A549 (cell line): ENCODE data around the gene UBAC1. TPM values are rescaled to one million over a fixed set of nuclear protein-coding genes. Genes with fewer than 3 reads are reported as not detected.

Experiments used
- ATAC-seq, 2 experiments: fragments of 200-7000 bp in 1 of 2; fragments of >200 bp in 1 of 2; cut with Nextera tagmentation in 1 of 2; cut with Tn5 transposase in 1 of 2; 3 replicates each; pipeline versions ENCODE4 v1.8.0 to v1.9.1; 2018 to 2020; ENCODE audit warnings: mild to moderate bottlenecking in 1 of 2, moderate library complexity in 1 of 2
- CTCF ChIA-PET: fragments of 300-600 bp; sonication (Branson Sonifier 250); formaldehyde crosslinking; extraction: SDS; loops from one replicate; lab custom pipeline; 2021; ENCODE audit warnings: antibody characterized with exemption, inconsistent platforms; lab: Yijun Ruan, JAX
- POLR2A ChIA-PET: fragments of 350-600 bp; formaldehyde crosslinking; extraction: SDS; loops from one replicate; lab custom pipeline; 2021; ENCODE audit warnings: antibody characterized with exemption, inconsistent platforms; lab: Yijun Ruan, JAX
- DNase-seq, 2 experiments: peaks; one replicate each; pipeline versions ENCODE4 v3.0.0 to v3.0.0-alpha.2; 2011 to 2016; ENCODE audit warnings: low read depth in 1 of 2, low spot score in 1 of 2
- FAIRE-seq: peaks from 2 replicates; lab custom pipeline; 2011; peaks lifted over from hg19 to GRCh38; lab: Jason Lieb, UNC
- H3K27ac ChIP-seq, 2 experiments: fragments of >200 bp; sonication (Bioruptor Twin); formaldehyde crosslinking; 3 replicates each; pipeline ENCODE4 v1.5.1; 2016 to 2017
- H3K4me1 ChIP-seq: fragments of >200 bp; sonication (Bioruptor Twin); formaldehyde crosslinking; 3 replicates; pipeline ENCODE4 v1.6.1; 2016
- H3K4me2 ChIP-seq: fragments of >200 bp; sonication (Bioruptor Twin); formaldehyde crosslinking; 3 replicates; pipeline ENCODE4 v1.6.1; 2016
- H3K4me3 ChIP-seq: fragments of >200 bp; sonication (Bioruptor Twin); formaldehyde crosslinking; 3 replicates; pipeline ENCODE4 v1.5.1; 2016
- H3K9me3 ChIP-seq: fragments of >200 bp; sonication (Bioruptor Twin); formaldehyde crosslinking; 3 replicates; pipeline ENCODE4 v1.6.1; 2016
- E2F6 ChIP-seq: IDR thresholded peaks from 2 replicates; pipeline ENCODE4 v1.6.1; 2012; ENCODE audit warnings: low read depth, borderline replicate concordance
- ESRRA ChIP-seq: fragments of 150-350 bp; IDR thresholded peaks from 2 replicates; pipeline ENCODE4 v1.6.1; 2014; ENCODE audit warnings: mild to moderate bottlenecking, low read length, borderline replicate concordance
- FOSL2 ChIP-seq, 2 experiments: fragments of 450-650 bp in 1 of 2; fragments of >200 bp in 1 of 2; sonication (Bioruptor Twin) in 1 of 2; formaldehyde crosslinking; IDR thresholded peaks; 2 replicates each; pipeline versions ENCODE4 v1.5.0 to v1.6.1; 2016 to 2020; ENCODE audit warnings: mild to moderate bottlenecking in 1 of 2, moderate library complexity in 1 of 2
- HDAC2 ChIP-seq: fragments of 200-600 bp; sonication (generic); IDR thresholded peaks from 2 replicates; pipeline ENCODE4 v1.6.1; 2016
- HOXB13 ChIP-seq: fragments of 250-450 bp; sonication (Bioruptor Pico); IDR thresholded peaks from 2 replicates; pipeline ENCODE4 v1.5.0; 2020; ENCODE audit warnings: low read depth, mild to moderate bottlenecking, moderate library complexity
- MAX ChIP-seq: IDR thresholded peaks from 2 replicates; pipeline ENCODE4 v1.6.1; 2012
- PHF8 ChIP-seq: fragments of 200-600 bp; sonication (generic); IDR thresholded peaks from 2 replicates; pipeline ENCODE4 v1.6.1; 2016; ENCODE audit warnings: low read depth, mild to moderate bottlenecking, antibody characterized with exemption, moderate library complexity, borderline replicate concordance
- RAD21 ChIP-seq, 2 experiments: fragments of >200 bp in 1 of 2; sonication (Bioruptor Twin) in 1 of 2; formaldehyde crosslinking in 1 of 2; IDR thresholded peaks in 1 of 2; conservative IDR thresholded peaks in 1 of 2; 2 replicates in 1 of 2; 3 replicates in 1 of 2; pipeline ENCODE4 v1.6.1; 2012 to 2018; ENCODE audit warnings: inconsistent platforms in 1 of 2
- USF2 ChIP-seq: fragments of 450-650 bp; IDR thresholded peaks from 2 replicates; pipeline ENCODE4 v1.6.1; 2014; ENCODE audit warnings: antibody characterized with exemption
- ZC3H11A ChIP-seq: fragments of 450-650 bp; IDR thresholded peaks from 2 replicates; pipeline ENCODE4 v1.6.1; 2014; ENCODE audit warnings: antibody characterized with exemption, mild to moderate bottlenecking
- ZFP36 ChIP-seq: fragments of 450-650 bp; IDR thresholded peaks from 2 replicates; pipeline ENCODE4 v1.6.1; 2014; ENCODE audit warnings: borderline replicate concordance; ENCODE audit not compliant: partially characterized antibody
- ZNF302 ChIP-seq: fragments of 250-450 bp; sonication (Bioruptor Pico); IDR thresholded peaks from 2 replicates; pipeline ENCODE4 v1.9.0; 2021; ENCODE audit warnings: inconsistent platforms, mild to moderate bottlenecking, moderate library complexity
- ZSCAN20 ChIP-seq: fragments of 250-450 bp; sonication (Bioruptor Pico); IDR thresholded peaks from 2 replicates; pipeline ENCODE4 v1.8.0; 2022; ENCODE audit warnings: mild to moderate bottlenecking, moderate library complexity
- WGBS: methylation state at CpG from one replicate; pipeline ENCODE4 v1.1.6; 2017; ENCODE audit errors: missing lambda C conversion rate; 5-methylcytosine and 5-hydroxymethylcytosine counted together
- polyA plus RNA-seq, 4 experiments: library from polyadenylated mRNA; depleted of rRNA in 3 of 4; stranded (reverse); fragments of >200 nt; fragmentation: RNase III in 1 of 4; extraction: RNeasy Plus Mini Kit Qiagen cat#74134 plus additional on column Dnase treatment in 1 of 4; gene quantifications; 2 replicates in 3 of 4; 3 replicates in 1 of 4; pipeline ENCODE4 v1.2.3, GENCODE V29; 2011 to 2017

The UBAC1 gene
- polyA plus RNA-seq, 2 of the 4 experiments (the other 2 are of a cell fraction): 30.8 to 37.6 TPM

- H3K9me3 ChIP-seq: no peaks in the 10 kb centered on the region
- TF ChIP-seq USF2 (no peak), HOXB13 (CRISPR knock-in tag) (no peak), ZNF302 (CRISPR knock-in tag) (no peak), ZSCAN20 (CRISPR knock-in tag) (no peak), RAD21 (conservative IDR thresholded peaks at IDR 0.05 in 1 of 2, IDR thresholded peaks at IDR 0.05 in 1 of 2) (no peak), ZC3H11A (no peak), E2F6 (no peak), PHF8 (no peak)
- DNase-seq (no peak), ATAC-seq (no peak), FAIRE-seq (no peak)
- POLR2A ChIA-PET: no interaction called here
- CTCF ChIA-PET: no interaction called here
- no peak overlapping the region for H3K4me3 ChIP-seq
- no peak overlapping the region for H3K27ac ChIP-seq
- WGBS: 93% methylated on average over 22 of the region's 23 CpGs
- no peak overlapping the region for H3K4me2 ChIP-seq
- peaks cover 15% of the 10 kb centered on the region for H3K4me1 ChIP-seq
Observed at GRCh38 chr9:135928074-135928730, 33.0 kb downstream of the UBAC1 start.

GRCh38 chr9:135927195-135928013 lies 33.8 kb downstream of the UBAC1 start:
- H3K4me3 ChIP-seq: no peak overlapping the region
- WGBS: 91% methylated on average over 19 of the region's 25 CpGs
- ATAC-seq (peak in 1 of 2 experiments; percentile 17; a peak in 3 of 6 replicates), DNase-seq (no peak), FAIRE-seq (no peak)
- ChIA-PET POLR2A (no interaction called here), CTCF (no interaction called here)
- no peaks in the 10 kb centered on the region for H3K9me3 ChIP-seq
- H3K4me1 ChIP-seq: peaks cover 15% of the 10 kb centered on the region
- H3K27ac ChIP-seq: peak overlapping the region; percentile 36 to 68; a peak in 3 of 6 replicates
- no peak for TF ChIP-seq ZSCAN20 (CRISPR knock-in tag)
- H3K4me2 ChIP-seq: peak overlapping the region; percentile 53

- H3K4me1 ChIP-seq: peaks cover 15% of the 10 kb centered on the region
- 67% methylated on average over 23 of the region's 27 CpGs for WGBS
- ChIA-PET POLR2A (no interaction called here), CTCF (interaction anchor here (0.5 to 1.5 kb wide), 2 partner anchors 15 to 58 kb away, joined by 3 to 5 read pairs; no protein-coding TSS in a partner anchor)
- DNase-seq: peak; percentile 72 to 80
- H3K27ac ChIP-seq: peak overlapping the region; percentile 38 to 68; a peak in 4 of 6 replicates
- H3K4me2 ChIP-seq: peak overlapping the region; percentile 53
- H3K9me3 ChIP-seq: no peaks in the 10 kb centered on the region
- no peak for FAIRE-seq
- no peak overlapping the region for H3K4me3 ChIP-seq
- ATAC-seq: peak; percentile 75 to 76
- TF ChIP-seq E2F6 (peak; percentile 74), FOSL2 (IDR thresholded peaks at IDR 0.05) (no peak), FOSL2 (CRISPR knock-in tag; IDR thresholded peaks at IDR 0.05) (peak; percentile 64), HDAC2 (no peak), HOXB13 (CRISPR knock-in tag) (0 out of 2 replicates have a peak, but pooled peaks have one; percentile 23), MAX (peak; percentile 92), USF2 (peak; percentile 48; the same call in 1 of the 2 replicates), ESRRA (no peak), ZFP36 (no peak)
Observed at GRCh38 chr9:135926402-135927194, 34.6 kb downstream of the UBAC1 start.
